Osteocyte (in vitro differentiated cells): ENCODE results near the gene RNF13. TPM values are rescaled to one million over a fixed set of nuclear protein-coding genes. Genes with fewer than 3 reads are reported as not detected.

Source experiments
- DNase-seq: peaks from one replicate; pipeline ENCODE4 v3.0.0; 2021; ENCODE audit warnings: mixed read lengths; ENCODE audit not compliant: unreplicated experiment; ENCODE audit errors: extremely low spot score
- H3K27ac Mint-ChIP-seq: one replicate; pipeline ENCODE4 v1.8.0; 2021; ENCODE audit warnings: mild to moderate bottlenecking, mixed read lengths; ENCODE audit not compliant: unreplicated experiment
- H3K27me3 Mint-ChIP-seq: one replicate; pipeline ENCODE4 v1.8.0; 2021; ENCODE audit warnings: mixed read lengths; ENCODE audit not compliant: unreplicated experiment
- H3K36me3 Mint-ChIP-seq: one replicate; pipeline ENCODE4 v1.8.0; 2021; ENCODE audit warnings: mixed read lengths; ENCODE audit not compliant: unreplicated experiment
- H3K4me1 Mint-ChIP-seq: one replicate; pipeline ENCODE4 v1.8.0; 2021; ENCODE audit warnings: mixed read lengths; ENCODE audit not compliant: unreplicated experiment
- H3K4me3 Mint-ChIP-seq: one replicate; pipeline ENCODE4 v1.8.0; 2021; ENCODE audit warnings: mild to moderate bottlenecking, moderate library complexity, mixed read lengths; ENCODE audit not compliant: unreplicated experiment
- H3K9me3 Mint-ChIP-seq: one replicate; pipeline ENCODE4 v1.8.0; 2021; ENCODE audit warnings: mixed read lengths; ENCODE audit not compliant: unreplicated experiment
- total RNA-seq: library from RNA; stranded (reverse); gene quantifications from 2 replicates; pipeline ENCODE4 v1.2.1, GENCODE V29; 2021
- TF ChIP-seq, protein P1 (sequence below): fragments of 200-600 bp; sonication (generic); IDR thresholded peaks from 2 replicates; pipeline ENCODE4 v1.5.0; 2021; ENCODE audit warnings: antibody characterized with exemption, mild to moderate bottlenecking, moderate library complexity

RNF13 gene
- total RNA-seq, 1 donor from 2014 or later, result 45.1 TPM

DNA sequence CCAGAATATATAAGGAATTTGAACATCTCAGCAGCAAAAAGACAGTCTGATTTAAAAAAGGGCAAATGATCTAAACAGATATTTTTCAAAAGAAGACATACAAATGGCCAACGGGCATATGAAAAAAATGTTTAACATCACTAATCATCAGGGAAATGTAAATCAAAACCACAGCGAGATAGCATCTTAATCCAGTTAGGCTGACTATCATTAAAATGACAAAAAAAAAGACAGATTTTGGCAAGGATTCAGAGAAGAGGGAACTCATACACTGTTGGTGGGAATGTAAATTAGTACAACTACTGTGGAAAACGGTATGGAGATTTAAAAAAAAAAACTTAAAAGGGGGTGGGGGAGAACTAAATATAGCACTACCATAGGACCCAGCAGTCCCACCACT, 47.9 kb downstream of the RNF13 start:
- Mint-ChIP-seq H3K4me3 (no peak overlapping the region), H3K27me3 (no peaks in the 10 kb centered on the region), H3K27ac (no peak overlapping the region), H3K36me3 (peaks cover 30% of the 10 kb centered on the region), H3K9me3 (peaks cover 4% of the 10 kb centered on the region), H3K4me1 (no peaks in the 10 kb centered on the region)
- TF ChIP-seq, protein P1, sequence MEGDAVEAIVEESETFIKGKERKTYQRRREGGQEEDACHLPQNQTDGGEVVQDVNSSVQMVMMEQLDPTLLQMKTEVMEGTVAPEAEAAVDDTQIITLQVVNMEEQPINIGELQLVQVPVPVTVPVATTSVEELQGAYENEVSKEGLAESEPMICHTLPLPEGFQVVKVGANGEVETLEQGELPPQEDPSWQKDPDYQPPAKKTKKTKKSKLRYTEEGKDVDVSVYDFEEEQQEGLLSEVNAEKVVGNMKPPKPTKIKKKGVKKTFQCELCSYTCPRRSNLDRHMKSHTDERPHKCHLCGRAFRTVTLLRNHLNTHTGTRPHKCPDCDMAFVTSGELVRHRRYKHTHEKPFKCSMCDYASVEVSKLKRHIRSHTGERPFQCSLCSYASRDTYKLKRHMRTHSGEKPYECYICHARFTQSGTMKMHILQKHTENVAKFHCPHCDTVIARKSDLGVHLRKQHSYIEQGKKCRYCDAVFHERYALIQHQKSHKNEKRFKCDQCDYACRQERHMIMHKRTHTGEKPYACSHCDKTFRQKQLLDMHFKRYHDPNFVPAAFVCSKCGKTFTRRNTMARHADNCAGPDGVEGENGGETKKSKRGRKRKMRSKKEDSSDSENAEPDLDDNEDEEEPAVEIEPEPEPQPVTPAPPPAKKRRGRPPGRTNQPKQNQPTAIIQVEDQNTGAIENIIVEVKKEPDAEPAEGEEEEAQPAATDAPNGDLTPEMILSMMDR, result no peak
- no peak for DNase-seq

DNA sequence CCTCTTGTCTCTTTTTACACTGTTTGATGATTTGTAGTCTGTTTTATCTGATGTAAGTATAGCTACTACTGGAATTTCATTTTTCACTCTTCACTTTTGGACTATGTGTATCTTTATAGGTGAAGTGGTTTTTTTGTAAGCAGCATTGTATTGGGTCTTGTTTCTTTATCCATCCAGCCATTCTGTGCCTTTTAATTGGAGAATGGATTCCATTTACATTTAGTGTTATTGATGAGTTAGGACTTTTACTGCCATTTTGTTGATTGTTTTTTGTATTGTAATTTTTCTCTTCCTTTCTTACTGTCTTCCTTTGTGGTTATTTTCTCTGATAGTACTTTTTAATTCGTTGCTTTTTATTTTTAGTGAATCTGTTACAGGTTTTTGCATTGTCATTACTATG, 54.5 kb downstream of the RNF13 start:
- TF ChIP-seq, protein P1, result no peak
- Mint-ChIP-seq H3K9me3 (peaks cover 30% of the 10 kb centered on the region), H3K36me3 (peaks cover 39% of the 10 kb centered on the region), H3K4me1 (no peaks in the 10 kb centered on the region), H3K27ac (no peak overlapping the region), H3K4me3 (no peak overlapping the region), H3K27me3 (no peaks in the 10 kb centered on the region)
- DNase-seq, result no peak

DNA sequence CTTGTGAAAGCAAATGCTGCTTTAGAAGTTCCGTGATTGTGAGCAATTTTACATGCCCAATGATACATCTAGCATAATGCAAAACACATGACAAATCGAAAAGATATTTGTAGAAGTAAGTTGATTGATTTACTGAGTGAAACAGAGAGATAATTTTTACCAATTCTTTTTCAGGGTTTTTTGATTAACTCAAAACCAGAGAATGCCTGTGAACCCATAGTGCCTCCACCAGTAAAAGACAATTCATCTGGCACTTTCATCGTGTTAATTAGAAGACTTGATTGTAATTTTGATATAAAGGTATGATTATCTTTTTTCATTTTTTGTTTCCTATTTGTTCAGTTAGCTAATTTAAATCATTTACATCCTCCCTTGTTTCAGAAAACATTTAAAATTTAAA, 58.8 kb downstream of the RNF13 start:
- H3K27ac Mint-ChIP-seq, result no peak overlapping the region
- peaks cover 24% of the 10 kb centered on the region for H3K36me3 Mint-ChIP-seq
- H3K27me3 Mint-ChIP-seq, result no peaks in the 10 kb centered on the region
- H3K4me3 Mint-ChIP-seq, result no peak overlapping the region
- TF ChIP-seq, protein P1, result no peak
- no peak for DNase-seq
- no peaks in the 10 kb centered on the region for H3K4me1 Mint-ChIP-seq
- peaks cover 19% of the 10 kb centered on the region for H3K9me3 Mint-ChIP-seq

DNA sequence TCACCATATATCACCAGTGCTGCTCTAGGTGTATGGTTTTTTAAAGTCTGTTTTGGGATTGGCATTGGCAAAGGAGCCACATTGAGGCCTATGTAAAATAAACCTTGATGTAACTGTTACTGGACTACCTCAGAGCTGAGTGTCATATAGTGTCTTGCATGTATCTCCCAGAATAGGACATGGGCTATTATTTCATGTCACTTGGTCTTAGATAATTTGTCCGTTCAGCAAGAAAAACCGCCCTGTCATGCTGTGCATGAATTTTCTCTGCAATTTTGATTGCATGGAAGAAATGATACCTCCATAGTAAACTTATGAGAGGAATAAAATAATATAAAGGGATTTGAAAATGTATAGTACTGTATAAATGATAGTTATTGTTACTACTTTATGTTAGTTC, 59.6 kb downstream of the RNF13 start:
- Mint-ChIP-seq H3K4me3 (no peak overlapping the region), H3K27ac (no peak overlapping the region), H3K27me3 (no peaks in the 10 kb centered on the region), H3K9me3 (peaks cover 14% of the 10 kb centered on the region), H3K4me1 (no peaks in the 10 kb centered on the region), H3K36me3 (peaks cover 20% of the 10 kb centered on the region)
- DNase-seq, result no peak
- TF ChIP-seq, protein P1, result no peak

DNA sequence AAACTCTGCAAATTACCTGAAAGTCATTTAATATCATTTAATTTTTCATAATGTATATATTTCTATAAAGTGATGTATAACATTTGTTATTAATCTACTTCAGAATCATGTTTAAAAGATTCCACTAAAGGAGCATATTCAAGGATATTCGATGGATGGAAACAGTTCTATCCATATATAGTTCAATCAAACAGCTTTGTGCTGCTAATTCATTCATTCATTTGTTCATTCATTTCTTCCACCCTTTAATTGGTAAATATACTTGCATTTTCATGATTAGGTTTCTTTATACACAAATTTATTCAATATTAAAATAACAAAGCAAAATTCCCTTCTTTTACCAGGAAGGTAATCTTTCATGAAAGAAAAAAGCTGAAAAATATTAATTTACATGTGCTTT, 64.7 kb downstream of the RNF13 start:
- Mint-ChIP-seq H3K36me3 (no peaks in the 10 kb centered on the region), H3K27ac (no peak overlapping the region), H3K9me3 (no peaks in the 10 kb centered on the region), H3K27me3 (no peaks in the 10 kb centered on the region), H3K4me3 (no peak overlapping the region), H3K4me1 (peaks cover 2% of the 10 kb centered on the region)
- DNase-seq, result no peak
- TF ChIP-seq, protein P1, result no peak
